Activated effector memory CD4-positive, alpha-beta T cell treated with anti-CD3 and anti-CD28 coated beads, Interleukin-2, amount 50 U/mL, for 16 hours (primary cell): Measurements from ENCODE around the gene TMEM254.
A peak's percentile ranks its signal among the peaks of the same experiment; 100 is the strongest.
"Not testable (repeated sequence)": the region's sequence is repeated elsewhere in the genome, so short reads cannot be mapped to it uniquely, and the experiment has no call there.

ENCODE experiments used
- DNase-seq: peaks from one replicate; pipeline ENCODE4 v3.0.0-alpha.2; 2020

Gene TMEM254

GRCh38 chr10:80077869-80078447 lies 507 bp upstream of the TMEM254 start:
- no peak for DNase-seq

GRCh38 chr10:80079312-80079719 lies 851 bp downstream of the TMEM254 start:
- no peak for DNase-seq

- DNase-seq: no peak
Observed at GRCh38 chr10:80081026-80081425, 2.6 kb downstream of the TMEM254 start.

DNA sequence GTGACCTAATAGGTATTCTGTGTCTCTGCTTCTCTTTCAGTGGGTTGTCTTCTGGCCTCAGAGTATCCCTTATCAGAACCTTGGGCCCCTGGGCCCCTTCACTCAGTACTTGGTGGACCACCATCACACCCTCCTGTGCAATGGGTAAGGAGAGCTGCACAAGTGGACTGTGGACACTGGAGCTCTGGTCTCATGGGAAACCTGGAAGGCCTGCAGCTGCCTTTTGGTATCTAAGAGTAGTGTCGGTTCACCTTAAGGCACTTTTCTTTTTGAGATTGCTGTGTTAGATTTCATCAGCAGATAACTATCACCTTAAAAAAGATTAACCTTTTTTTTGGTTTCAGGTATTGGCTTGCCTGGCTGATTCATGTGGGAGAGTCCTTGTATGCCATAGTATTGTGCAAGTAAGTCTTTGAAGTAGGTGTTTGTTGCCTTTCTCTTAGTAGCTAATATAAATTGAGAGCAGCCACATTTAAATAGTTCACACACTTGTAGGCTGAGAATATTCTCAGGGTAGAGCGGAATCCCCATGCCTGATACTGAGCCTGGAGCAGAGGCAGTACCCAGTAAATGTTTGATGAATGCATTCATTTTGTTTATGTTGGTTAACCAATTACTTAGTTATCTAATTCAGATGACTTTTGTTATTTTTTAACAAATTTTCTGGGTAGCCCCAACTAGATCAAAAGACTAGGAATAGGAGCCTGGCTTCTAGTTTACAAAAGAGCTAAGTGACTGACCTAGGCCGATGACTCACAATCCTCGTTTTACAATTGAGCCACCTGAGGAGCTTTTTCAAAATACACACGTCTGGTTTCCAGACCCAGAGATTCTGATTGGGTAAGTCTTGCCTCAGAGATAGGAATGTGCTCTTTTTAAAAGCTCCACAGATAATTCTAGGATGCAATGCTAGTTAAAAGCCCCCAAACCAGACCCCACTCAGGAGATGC lies 3.6 kb downstream of the TMEM254 start:
- no peak for DNase-seq

- no peak for DNase-seq
Observed at GRCh38 chr10:80090121-80090520, 11.7 kb downstream of the TMEM254 start.

- no peak for DNase-seq
Observed at GRCh38 chr10:80094231-80094630, 15.8 kb downstream of the TMEM254 start.

DNA sequence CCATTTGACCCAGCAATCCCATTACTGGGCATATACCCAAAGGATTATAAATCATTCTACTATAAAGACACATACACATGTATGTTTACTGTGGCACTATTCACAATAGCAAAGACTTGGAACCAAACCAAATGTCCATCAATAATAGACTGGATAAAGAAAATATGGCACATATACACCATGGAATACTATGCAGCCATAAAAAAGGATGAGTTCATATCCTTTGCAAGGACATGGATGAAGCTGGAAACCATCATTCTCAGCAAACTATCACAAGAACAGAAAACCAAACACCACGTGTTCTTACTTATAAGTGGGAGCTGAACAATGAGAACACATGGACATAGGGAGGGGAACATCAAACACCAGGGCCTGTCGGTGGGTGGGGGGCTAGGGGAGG lies 19.8 kb downstream of the TMEM254 start:
- not testable (repeated sequence) for DNase-seq

GRCh38 chr10:80099295-80099694 lies 20.8 kb downstream of the TMEM254 start:
- not testable (repeated sequence) for DNase-seq

DNA sequence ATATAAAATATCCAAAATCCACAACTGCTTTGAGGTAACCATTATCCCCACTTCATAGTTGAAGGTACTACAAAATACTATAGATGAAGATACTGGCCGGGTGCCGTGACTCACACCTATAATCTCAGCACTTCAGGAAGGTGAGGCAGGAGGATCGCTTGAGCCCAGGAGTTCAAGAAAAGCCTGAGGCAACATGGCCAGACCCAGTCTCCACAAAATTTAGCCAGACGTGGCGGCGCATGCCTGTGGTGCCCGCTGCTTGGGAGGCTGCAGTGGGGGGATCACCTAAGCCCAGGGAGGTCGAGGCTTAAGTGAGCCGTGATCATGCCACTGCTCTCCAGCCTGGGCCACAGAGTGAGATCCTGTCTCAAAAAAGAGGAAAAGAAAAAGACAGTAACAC lies 21.7 kb downstream of the TMEM254 start:
- no peak for DNase-seq

- no peak for DNase-seq
Observed at GRCh38 chr10:80100861-80101695, 22.6 kb downstream of the TMEM254 start.

DNA sequence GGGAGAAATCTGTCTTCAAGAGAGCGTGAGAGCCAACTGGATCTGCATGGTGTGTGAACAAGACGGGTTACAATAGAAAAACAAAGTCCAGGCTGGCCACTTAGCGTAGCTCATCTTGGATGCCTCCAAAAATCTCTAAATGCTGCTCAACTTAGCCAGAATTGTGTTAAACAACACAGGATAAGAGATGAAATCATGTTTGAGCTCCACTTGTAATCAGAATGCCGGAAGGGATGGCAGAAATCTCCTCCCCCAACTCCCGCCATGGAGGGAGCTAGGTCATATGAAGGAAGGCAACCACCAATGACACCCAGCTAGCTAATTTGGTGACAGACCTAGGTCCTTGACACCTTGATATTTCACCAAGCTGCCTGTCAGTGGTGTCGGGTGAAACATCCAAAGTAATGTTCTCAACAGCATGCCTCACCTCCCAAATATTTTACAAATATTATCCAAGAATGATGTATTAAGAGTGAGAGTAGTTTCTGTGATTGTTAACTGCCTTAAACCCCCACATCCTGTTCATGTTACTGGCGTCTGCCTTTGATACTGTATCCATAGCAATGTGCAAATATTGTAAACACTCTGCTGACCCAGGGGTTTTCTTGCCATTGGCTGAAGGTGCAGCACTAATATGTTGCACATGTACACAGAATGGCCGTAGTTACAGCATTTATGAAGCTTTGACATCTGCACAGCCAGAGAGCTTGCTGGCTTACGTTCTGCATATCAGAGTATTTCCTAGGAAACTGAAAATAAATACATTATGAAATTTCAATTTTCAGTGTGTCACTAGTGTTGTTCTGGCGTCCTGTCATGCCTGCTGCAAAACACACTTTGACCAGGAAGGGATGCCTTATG lies 25.8 kb downstream of the TMEM254 start:
- DNase-seq: no peak

- no peak for DNase-seq
Observed at GRCh38 chr10:80108576-80109239, 30.2 kb downstream of the TMEM254 start.

DNA sequence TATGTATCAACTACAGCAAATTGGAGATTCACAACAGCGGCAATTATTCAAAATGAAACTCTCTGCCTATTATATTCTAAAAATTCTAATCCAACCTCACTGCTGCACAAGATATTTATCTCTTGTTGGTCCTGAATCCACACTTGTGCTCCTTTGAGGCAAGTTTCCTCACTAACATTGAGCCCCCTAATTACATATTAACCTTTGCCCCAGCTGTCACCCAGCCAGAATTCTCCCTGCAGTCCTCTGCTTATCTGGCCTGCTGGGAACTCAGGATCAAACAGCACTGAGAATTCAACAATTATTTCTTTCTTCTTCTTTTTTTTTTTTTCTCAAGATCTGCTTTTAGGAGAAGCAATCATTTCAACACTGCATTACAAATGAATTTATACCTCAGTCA lies 32.5 kb downstream of the TMEM254 start:
- no peak for DNase-seq

GRCh38 chr10:80118669-80119068 lies 40.2 kb downstream of the TMEM254 start:
- DNase-seq: no peak

- no peak for DNase-seq
Observed at GRCh38 chr10:80122110-80122710, 43.7 kb downstream of the TMEM254 start.

- no peak for DNase-seq
Observed at GRCh38 chr10:80122746-80123145, 44.3 kb downstream of the TMEM254 start.

DNA sequence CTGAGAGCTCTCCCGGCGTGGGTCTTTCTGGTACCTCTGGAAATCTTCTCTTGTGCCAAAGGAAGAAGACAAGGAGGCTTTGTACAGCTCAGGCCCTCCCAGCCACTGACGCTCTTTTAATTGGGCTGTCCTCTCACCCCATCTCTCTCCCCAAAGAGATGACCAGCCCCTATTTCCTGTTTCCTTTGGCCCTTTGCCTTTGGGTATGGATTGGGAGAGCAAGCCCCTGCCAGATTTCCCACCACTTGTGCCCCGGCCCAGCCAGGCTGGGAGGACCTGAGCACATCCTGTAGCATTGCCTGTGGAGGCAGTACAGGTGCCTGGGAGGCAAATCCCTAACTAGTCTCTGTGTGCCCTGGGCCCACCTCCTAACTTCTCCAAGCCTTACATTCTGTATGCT lies 48.4 kb downstream of the TMEM254 start:
- DNase-seq: no peak

- DNase-seq: peak; percentile 14
Observed at GRCh38 chr10:80131499-80131901, 53.0 kb downstream of the TMEM254 start.

- DNase-seq: peak; percentile 56
Observed at GRCh38 chr10:80132299-80133139, 54.1 kb downstream of the TMEM254 start, which contains the start of gene PLAC9. Gene PLAC9, plus strand, starts transcription at chr10:80132730. Its CDS starts 33 bp downstream, at chr10:80132763.

DNA sequence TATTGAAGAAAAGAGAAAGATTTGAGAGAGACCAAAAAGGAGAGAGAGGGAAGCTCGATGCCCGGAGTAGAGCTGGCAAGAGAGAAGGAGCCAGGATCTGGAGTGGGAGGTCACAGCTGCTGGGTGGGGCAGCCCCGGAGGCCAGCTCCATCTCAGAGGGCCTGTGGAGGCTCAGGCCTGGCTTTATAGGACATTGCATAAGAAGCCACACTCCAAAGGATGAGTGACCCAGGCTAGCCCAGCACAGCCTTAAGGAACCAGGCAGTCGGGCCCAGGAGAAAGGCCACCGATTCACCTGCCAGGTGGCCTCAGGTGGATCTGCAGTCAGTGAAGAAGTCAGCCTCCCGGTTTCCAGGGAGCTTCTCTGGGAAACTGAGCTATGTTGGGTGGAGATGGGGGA lies 54.7 kb downstream of the TMEM254 start:
- DNase-seq: peak; percentile 22
